ENCODE data around the gene GRN.

GRN gene

GRCh38 chr17:44344939-44345453, at the start of gene GRN:
Gene GRN (plus strand): TSS chr17:44345302. CDS start chr17:44349165, 3,863 bp downstream.
- DNase-seq (ENCODE audit: low spot score), result peak; percentile 97

- no peak for DNase-seq (ENCODE audit: low spot score)
Observed at GRCh38 chr17:44297975-44298374, 47.1 kb upstream of the GRN start.

- DNase-seq (ENCODE audit: low spot score), result no peak
Observed at GRCh38 chr17:44304651-44305050, 40.5 kb upstream of the GRN start.

DNA sequence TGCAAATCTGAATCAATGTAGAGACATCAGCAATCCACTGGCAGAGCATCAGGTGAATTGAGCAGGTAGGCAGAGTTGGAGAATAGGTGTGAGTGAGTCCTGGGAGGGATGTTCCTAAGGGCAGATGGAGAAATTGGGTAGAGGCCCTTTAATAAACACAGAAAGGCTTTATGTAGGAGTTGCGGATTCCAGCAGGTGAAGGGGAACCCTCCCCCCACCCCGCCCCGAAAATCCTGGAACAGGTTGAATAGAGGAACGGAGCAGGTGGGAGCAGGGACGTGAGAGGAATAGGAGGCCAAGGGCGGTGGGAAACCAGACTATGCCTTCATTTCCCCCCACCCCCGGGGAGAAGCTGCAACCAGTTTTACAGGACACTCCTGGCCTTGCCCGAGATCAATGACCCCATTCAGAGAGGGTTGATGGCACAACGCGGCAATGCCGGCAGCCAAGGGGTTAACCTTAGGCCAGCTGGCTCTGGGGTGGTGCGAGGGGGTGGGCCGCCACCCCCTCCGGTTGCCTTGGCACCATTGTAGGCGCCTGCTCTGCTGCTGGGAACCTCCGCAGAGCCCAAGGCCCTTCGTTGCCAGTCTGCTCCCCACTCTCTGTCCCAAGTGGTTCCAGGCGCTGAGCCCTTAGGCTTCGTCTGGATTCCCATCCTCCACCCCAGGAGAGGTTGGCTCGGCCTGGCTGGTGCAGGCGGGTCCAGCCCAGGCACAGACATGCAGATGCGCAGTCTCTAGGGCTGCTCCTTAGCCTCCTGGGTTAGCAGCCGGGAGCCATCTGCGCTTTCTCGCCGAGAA, 37.5 kb upstream of the GRN start:
- DNase-seq (ENCODE audit: low spot score), result no peak

DNA sequence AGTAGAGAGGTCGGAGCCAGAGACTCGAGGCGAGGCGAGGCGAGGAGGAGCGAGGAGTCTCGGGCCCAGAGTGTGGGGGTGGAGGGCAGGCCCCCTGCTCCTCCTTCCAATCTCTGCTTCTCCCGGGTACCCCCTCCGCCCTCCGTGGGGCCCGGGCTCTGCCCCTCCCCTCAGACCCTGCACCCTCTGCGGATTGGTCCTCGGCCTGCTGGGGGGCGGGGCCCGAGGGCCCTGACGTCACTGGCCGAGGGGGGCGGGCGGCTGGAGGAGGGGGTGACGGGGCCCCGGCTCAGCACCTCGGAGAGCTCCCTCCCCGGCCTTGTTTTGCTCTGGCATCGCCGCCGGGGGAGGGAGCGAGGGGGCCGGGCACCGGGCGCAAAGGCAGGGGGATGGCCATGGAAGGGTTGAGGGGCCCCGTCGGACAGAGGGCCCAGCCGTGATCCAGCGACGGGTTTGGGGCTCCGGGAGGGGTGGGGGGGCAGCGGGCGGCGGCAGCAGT, 36.7 kb upstream of the GRN start, which contains the start of gene RUNDC3A:
Gene RUNDC3A, plus strand, starts transcription at position 282 of the 499 bp plus-strand sequence. CDS start 232 bp downstream, outside the sequence.
- no peak for DNase-seq (ENCODE audit: low spot score)

GRCh38 chr17:44308865-44309264, 36.2 kb upstream of the GRN start:
- DNase-seq (ENCODE audit: low spot score), result no peak

DNA sequence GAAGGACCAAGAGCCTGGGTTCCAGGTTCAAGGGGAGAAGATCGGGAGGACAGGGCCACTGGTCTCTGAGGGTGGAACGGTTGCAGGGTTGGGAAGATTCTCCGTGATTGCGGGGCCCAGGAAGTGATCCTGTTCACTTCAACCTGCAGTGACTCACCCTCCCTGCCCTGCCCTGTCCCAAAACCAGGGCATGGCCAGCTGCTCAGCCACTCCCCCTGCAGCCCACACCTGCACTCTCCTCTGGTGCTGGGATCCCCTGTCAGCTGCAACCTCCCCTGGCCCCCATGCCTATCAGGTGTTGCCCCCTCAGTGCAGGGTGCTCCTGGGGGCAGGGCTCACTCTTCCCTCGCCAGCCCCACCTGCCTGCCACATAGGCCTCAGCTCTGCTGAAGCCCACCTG, 35.6 kb upstream of the GRN start:
- no peak for DNase-seq (ENCODE audit: low spot score)

GRCh38 chr17:44310188-44310587, 34.9 kb upstream of the GRN start:
- DNase-seq (ENCODE audit: low spot score), result no peak

DNA sequence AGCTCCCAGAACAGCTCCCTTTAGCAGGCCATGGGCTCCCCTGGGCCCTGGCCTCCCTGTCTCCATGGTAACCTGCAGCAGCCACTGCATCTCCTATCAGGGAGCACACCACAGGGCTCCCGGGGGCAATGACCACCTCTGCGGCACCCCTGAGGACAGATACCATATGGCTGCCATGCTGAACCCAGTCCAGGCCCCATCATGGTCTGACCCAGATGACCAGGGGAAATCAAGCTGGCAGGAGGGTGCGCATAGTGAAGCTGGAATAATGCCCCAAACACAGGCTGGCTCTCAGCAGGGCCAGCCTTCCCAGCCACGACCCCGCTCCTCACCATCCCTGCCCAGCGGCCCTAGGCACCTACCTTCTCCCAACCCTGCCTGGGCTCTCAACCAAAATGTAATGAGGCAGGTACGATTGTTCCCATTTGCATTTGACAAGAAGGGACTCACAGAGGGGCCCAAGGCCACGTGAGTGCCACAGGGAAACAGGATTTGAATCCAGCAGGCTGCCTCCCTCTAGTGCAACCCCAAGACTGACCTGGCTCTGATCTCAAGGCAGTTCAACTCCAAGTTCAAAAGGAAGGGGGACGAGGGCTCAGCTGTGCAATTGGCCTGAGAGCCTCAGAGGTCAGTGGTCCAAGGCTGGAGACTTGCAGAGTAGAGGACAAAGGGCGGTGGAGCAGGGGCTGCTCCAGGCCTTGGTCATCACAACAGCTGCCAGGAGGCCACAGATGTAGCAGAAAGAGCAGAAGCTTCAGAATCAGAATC, 34.3 kb upstream of the GRN start:
- no peak for DNase-seq (ENCODE audit: low spot score)

DNA sequence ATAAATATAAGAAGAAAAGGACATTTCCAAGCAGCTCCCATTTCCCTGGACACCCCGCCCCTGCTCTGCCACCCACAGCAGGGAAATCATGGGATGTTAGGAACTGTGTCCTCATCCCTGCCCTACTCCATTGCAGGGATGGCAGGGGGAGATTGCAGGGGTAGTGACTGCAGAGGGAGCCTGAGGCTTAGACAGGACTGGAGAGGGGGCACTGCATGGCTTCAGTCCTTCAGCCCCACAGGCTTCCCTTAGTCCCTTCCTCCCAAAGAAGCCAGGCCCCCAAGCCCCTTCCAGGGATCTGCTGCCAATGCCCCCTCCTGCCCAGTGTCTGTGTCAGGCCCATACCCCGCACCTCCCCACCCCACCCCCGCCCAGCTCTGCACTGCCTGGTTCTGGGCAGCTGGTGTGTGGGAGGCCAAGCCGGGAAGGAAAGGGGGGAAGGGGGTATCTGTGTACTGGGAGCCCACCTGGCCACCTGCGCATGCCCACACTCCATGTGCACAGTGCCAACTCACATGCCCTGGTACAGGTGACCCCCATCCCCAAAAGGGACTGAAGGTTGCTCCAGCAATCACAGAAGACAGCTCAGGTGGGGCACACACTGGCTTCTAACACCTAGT, 33.4 kb upstream of the GRN start:
- DNase-seq (ENCODE audit: low spot score), result no peak

- DNase-seq (ENCODE audit: low spot score), result no peak
Observed at GRCh38 chr17:44312396-44313104, 32.6 kb upstream of the GRN start.

- no peak for DNase-seq (ENCODE audit: low spot score)
Observed at GRCh38 chr17:44314031-44314430, 31.1 kb upstream of the GRN start.

GRCh38 chr17:44314524-44314868, 30.6 kb upstream of the GRN start:
- no peak for DNase-seq (ENCODE audit: low spot score)

DNA sequence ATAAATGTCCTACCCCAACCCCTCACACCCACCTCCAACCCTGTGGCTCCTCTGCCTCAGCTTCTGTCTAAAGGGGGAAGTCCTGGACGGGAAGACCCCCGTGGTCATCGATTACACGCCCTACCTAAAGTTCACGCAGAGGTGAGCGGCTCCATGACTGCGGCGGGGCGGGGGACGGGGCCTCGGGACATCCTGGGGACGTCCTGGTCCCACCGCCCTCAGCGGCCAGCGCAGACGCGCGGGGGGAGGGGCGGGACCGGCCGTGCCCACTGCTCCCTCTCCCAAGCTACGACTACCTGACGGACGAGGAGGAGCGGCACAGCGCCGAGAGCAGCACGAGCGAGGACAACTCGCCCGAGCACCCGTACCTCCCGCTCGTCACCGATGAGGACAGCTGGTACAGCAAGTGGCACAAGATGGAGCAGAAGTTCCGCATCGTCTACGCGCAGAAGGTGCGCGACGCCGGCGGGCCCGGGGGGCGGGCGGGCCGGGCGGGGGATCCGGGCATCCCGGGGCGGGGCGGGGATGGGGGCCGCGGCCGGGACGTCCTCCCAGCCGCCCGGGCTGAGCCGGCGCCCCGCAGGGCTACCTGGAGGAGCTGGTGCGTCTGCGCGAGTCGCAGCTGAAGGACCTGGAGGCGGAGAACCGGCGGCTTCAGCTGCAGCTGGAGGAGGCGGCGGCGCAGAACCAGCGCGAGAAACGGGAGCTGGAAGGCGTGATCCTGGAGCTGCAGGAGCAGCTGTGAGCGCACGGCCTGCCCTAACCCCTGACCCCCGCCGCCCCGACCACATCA, 30.0 kb upstream of the GRN start:
- DNase-seq (ENCODE audit: low spot score), result peak; percentile 33

- DNase-seq (ENCODE audit: low spot score), result no peak
Observed at GRCh38 chr17:44315760-44316731, 29.1 kb upstream of the GRN start.

DNA sequence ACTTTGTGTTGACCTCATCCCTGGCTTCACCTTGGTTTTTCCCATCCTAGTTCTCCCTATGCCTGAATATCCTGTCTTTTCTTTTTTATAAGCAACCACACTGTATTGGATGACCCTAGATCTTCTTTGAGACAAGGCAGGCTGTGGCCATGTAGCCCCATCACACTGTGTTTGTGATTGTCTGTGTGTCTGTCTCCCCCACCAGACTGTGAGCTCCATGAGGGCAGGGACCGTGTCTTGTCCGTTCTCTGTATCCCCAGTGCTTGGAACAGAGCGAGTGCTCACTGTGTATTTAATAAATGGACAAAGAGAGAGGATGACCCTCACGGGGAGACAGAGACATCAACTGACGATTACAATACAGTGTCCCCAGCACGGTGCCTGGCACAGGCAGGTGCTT, 27.6 kb upstream of the GRN start:
- no peak for DNase-seq (ENCODE audit: low spot score)

DNA sequence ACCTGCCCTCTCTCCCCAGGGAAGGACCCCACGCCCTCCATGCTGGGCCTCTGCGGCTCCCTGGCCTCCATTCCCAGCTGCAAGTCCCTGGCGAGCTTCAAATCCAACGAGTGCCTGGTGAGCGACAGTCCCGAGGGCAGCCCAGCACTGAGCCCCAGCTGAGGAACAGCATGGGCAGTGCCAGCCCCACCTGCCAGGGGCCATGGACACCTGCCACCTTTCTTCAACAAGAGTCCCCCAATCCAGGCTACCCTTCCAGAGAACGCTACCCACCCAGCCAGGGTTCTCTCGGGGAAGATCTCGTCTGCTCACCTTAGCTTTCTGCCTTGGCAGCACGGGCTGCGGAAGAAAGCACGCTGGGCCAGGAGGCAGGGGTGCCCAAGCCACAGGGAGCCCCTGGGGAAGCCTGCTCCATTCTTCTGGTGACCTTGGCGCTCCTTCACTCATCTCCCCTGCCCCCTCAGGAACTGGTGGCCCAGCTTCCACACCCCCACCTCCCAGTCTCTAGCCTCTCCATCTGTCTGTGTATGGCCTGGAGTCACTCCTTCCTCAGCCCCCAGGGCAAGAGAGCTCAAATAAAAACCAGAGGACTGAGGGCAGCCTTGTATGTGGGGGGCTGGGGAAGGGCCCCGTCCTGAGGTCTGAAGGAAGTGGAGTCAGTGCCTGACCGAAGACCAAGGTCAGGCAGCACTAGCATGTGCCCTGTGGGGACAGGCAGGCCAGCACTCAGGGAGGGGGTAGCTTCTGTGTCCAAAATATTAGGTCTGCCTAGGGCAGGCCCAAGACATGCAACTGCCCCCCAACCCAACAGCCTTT, 26.8 kb upstream of the GRN start:
- DNase-seq (ENCODE audit: low spot score), result no peak

GRCh38 chr17:44320066-44320465, 25.0 kb upstream of the GRN start:
- DNase-seq (ENCODE audit: low spot score), result no peak
